Hepatocyte (in vitro differentiated cells): ENCODE measurements around the gene ZNF71. TPM values are rescaled to one million over a fixed set of nuclear protein-coding genes. Genes with fewer than 3 reads are reported as not detected.

Source experiments
- DNase-seq: peaks from one replicate; pipeline ENCODE4 v3.0.0-alpha.2; 2016; ENCODE audit warnings: low spot score
- H2AFZ ChIP-seq: fragments of 200-600 bp; sonication (generic); 2 replicates; pipeline ENCODE4 v1.6.0; 2016; ENCODE audit warnings: antibody characterized with exemption, mild to moderate bottlenecking
- H3K27ac ChIP-seq: fragments of 200-600 bp; sonication (generic); 2 replicates; pipeline ENCODE4 v1.5.1; 2016; ENCODE audit warnings: mild to moderate bottlenecking
- H3K27me3 ChIP-seq: fragments of 200-600 bp; sonication (generic); 2 replicates; pipeline ENCODE4 v1.6.1; 2016
- H3K36me3 ChIP-seq: fragments of 200-600 bp; sonication (generic); replicated peaks from 2 replicates; pipeline ENCODE4 v1.5.1; 2016; ENCODE audit warnings: low read depth; ENCODE audit not compliant: insufficient read depth
- H3K4me1 ChIP-seq: fragments of 200-600 bp; sonication (generic); 2 replicates; pipeline ENCODE4 v1.5.1; 2016; ENCODE audit warnings: mild to moderate bottlenecking, moderate library complexity; ENCODE audit not compliant: insufficient read depth
- H3K4me2 ChIP-seq: fragments of 200-600 bp; sonication (generic); 2 replicates; pipeline ENCODE4 v1.6.0; 2016
- H3K4me3 ChIP-seq: fragments of 200-600 bp; sonication (generic); 2 replicates; pipeline ENCODE4 v1.5.1; 2016; ENCODE audit warnings: mild to moderate bottlenecking
- H3K79me2 ChIP-seq: fragments of 200-600 bp; sonication (generic); 2 replicates; pipeline ENCODE4 v1.6.0; 2017; ENCODE audit warnings: mild to moderate bottlenecking
- H3K9me2 ChIP-seq: fragments of 200-600 bp; sonication (generic); replicated peaks from 2 replicates; pipeline ENCODE4 v1.6.0; 2017; ENCODE audit warnings: mild to moderate bottlenecking; ENCODE audit not compliant: insufficient read depth
- H3K9me3 ChIP-seq: fragments of 200-600 bp; sonication (generic); 2 replicates; pipeline ENCODE4 v1.5.1; 2016; ENCODE audit warnings: low read depth, mild to moderate bottlenecking
- H4K20me1 ChIP-seq: fragments of 200-600 bp; sonication (generic); 2 replicates; pipeline ENCODE4 v1.6.0; 2016; ENCODE audit warnings: mild to moderate bottlenecking; ENCODE audit not compliant: insufficient read depth, poor library complexity, severe bottlenecking
- EZH2 ChIP-seq: fragments of 200-600 bp; sonication (generic); IDR thresholded peaks from 2 replicates; pipeline ENCODE4 v1.6.1; 2016; ENCODE audit warnings: antibody characterized with exemption, mild to moderate bottlenecking, borderline replicate concordance
- EZH2phosphoT487 ChIP-seq: fragments of 200-600 bp; sonication (generic); IDR thresholded peaks from one replicate; pipeline ENCODE4 v1.6.1; 2018; ENCODE audit warnings: antibody characterized with exemption, mild to moderate bottlenecking, low read depth, moderate library complexity; ENCODE audit not compliant: unreplicated experiment, severe bottlenecking
- WGBS: methylation state at CpG from one replicate; pipeline ENCODE4 v1.1.6; 2016; ENCODE audit warnings: low lambda C conversion rate; ENCODE audit errors: missing lambda C conversion rate; 5-methylcytosine and 5-hydroxymethylcytosine counted together
- polyA plus RNA-seq: library from polyadenylated mRNA; unstranded; fragments of >200 nt; fragmentation: Nextera tagmentation; extraction: Ambion mirVana; gene quantifications from 2 replicates; pipeline ENCODE4 v1.2.1, GENCODE V29; 2016
- total RNA-seq: library from RNA; depleted of rRNA; stranded (reverse); fragments of >200 nt; gene quantifications from 2 replicates; pipeline ENCODE4 v1.2.3, GENCODE V29; 2014
- TF ChIP-seq, protein P1 (sequence below): fragments of 200-600 bp; sonication (generic); IDR thresholded peaks from 2 replicates; pipeline ENCODE4 v1.5.1; 2016; ENCODE audit warnings: antibody characterized with exemption, mild to moderate bottlenecking; ENCODE audit not compliant: poor library complexity

The ZNF71 gene
- total and polyA plus RNA-seq, 2 experiments from 2014 or later = 9.2 to 9.5 TPM

DNA sequence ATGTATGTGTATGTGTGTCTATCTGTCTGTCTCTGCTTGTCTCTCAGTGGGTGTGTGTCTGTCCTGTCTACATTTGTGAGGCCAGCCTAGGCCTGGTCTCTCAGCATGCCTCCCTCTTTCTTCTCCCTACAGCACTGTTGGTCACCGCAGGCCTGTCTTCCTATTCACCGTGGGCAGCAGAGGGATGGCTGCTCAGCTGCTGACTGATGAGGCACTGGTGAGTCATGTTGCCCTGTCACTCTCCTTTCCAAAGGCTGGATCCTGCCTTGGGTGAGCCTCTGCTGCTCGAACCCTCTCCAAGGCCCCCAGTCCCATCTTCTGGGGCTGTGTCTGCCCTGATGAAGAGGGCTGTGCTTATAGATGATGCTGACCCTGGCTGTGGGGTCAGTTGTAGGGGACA is 6.3 kb downstream of the ZNF71 start:
- Histone ChIP-seq H3K9me2 (no peaks in the 10 kb centered on the region), H3K4me2 (no peak overlapping the region), H3K36me3 (no peaks in the 10 kb centered on the region), H3K27ac (no peak overlapping the region), H3K9me3 (peaks cover 47% of the 10 kb centered on the region), H3K27me3 (no peaks in the 10 kb centered on the region), H4K20me1 (no peaks in the 10 kb centered on the region), H2AFZ (no peak overlapping the region), H3K4me3 (no peak overlapping the region), H3K4me1 (no peaks in the 10 kb centered on the region), H3K79me2 (peaks cover 86% of the 10 kb centered on the region)
- TF ChIP-seq EZH2 = no peak
- TF ChIP-seq, protein P1, sequence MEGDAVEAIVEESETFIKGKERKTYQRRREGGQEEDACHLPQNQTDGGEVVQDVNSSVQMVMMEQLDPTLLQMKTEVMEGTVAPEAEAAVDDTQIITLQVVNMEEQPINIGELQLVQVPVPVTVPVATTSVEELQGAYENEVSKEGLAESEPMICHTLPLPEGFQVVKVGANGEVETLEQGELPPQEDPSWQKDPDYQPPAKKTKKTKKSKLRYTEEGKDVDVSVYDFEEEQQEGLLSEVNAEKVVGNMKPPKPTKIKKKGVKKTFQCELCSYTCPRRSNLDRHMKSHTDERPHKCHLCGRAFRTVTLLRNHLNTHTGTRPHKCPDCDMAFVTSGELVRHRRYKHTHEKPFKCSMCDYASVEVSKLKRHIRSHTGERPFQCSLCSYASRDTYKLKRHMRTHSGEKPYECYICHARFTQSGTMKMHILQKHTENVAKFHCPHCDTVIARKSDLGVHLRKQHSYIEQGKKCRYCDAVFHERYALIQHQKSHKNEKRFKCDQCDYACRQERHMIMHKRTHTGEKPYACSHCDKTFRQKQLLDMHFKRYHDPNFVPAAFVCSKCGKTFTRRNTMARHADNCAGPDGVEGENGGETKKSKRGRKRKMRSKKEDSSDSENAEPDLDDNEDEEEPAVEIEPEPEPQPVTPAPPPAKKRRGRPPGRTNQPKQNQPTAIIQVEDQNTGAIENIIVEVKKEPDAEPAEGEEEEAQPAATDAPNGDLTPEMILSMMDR = no peak
- DNase-seq = no peak
- WGBS = 96% methylated on average over 3 of the region's 3 CpGs

DNA sequence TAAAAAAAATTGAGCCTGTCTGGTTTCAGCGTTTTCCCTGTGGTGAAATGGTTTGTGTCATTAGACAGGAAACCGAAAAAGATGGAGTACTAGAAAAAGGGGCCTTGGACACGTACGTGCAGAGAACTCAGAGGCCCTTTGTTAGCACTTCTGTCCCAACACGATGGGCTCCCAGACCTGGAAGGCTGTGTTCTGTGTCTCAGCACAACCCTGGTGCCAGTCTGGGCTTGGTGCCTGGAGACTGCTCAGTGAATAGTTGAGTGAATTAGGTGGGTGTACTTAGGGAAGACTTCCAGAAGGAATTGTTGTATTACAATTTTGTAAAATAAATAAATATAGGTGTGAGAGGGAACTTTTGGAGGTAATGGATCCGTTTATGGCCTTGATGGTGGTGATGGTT is 8.7 kb downstream of the ZNF71 start:
- H4K20me1 ChIP-seq = no peaks in the 10 kb centered on the region
- TF ChIP-seq, protein P1 = no peak
- TF ChIP-seq EZH2 (no peak), EZH2phosphoT487 (no peak)
- no peaks in the 10 kb centered on the region for H3K4me1 ChIP-seq
- H3K27me3 ChIP-seq = no peaks in the 10 kb centered on the region
- peaks cover 53% of the 10 kb centered on the region for H3K9me3 ChIP-seq
- 98% methylated on average over 6 of the region's 6 CpGs for WGBS
- H3K4me2 ChIP-seq = no peak overlapping the region
- H3K27ac ChIP-seq = no peak overlapping the region
- no peak for DNase-seq
- no peaks in the 10 kb centered on the region for H3K36me3 ChIP-seq
- H2AFZ ChIP-seq = no peak overlapping the region
- H3K4me3 ChIP-seq = no peak overlapping the region
- peaks cover 75% of the 10 kb centered on the region for H3K79me2 ChIP-seq
- H3K9me2 ChIP-seq = no peaks in the 10 kb centered on the region

DNA sequence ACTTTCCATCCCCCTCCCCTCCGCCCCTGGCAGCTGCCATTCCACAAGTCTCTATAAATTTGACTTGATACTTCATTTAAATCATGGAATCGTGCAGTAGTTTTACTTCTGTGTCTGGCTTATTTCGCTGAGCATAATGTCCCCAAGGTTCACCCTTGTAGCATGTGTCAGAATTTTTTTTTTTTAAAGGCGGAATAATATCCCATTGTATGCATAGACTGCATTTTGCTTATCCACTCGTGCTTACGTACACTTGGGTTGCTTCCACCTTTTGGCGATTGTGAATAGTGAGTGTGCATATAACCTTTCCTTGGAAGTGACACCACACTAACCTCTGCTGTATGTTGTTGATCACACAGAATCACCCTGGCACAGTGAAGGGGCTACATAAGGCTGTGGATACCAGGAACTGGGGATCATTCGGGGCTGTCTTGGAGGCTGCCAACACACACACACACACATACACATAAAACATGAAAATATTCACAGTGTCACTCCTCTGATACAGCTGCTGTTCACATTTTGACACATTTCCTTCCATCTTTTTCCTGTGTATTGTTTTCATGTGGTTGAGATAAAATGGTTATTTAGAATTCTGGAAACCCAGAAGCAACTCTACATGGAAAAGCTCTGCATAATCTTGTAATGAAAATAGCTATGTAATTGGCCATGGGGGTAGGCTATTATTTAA is 13.3 kb downstream of the ZNF71 start:
- DNase-seq = no peak
- Histone ChIP-seq H3K4me1 (no peaks in the 10 kb centered on the region), H3K4me3 (no peak overlapping the region), H3K79me2 (peaks cover 60% of the 10 kb centered on the region), H3K9me2 (no peaks in the 10 kb centered on the region), H4K20me1 (no peaks in the 10 kb centered on the region), H2AFZ (no peak overlapping the region), H3K4me2 (no peak overlapping the region), H3K27ac (no peak overlapping the region), H3K27me3 (no peaks in the 10 kb centered on the region), H3K9me3 (peaks cover 52% of the 10 kb centered on the region), H3K36me3 (no peaks in the 10 kb centered on the region)
- TF ChIP-seq EZH2 (no peak), EZH2phosphoT487 (no peak)
- TF ChIP-seq, protein P1 = no peak
- WGBS = over 99% methylated on average over 8 of the region's 8 CpGs
